ENCODE results near the gene ANKH. TPM values are rescaled to one million over a fixed set of nuclear protein-coding genes. Genes with fewer than 3 reads are reported as not detected.

The ANKH gene
- total and polyA plus RNA-seq, 10 donors = 9.0 to 87.3 (median 46.7) TPM

- no peak for TF ChIP-seq POLR2AphosphoS5 (IDR thresholded peaks at IDR 0.05)
- TF ChIP-seq POLR2A (IDR thresholded peaks at IDR 0.05) = no peak
- Histone ChIP-seq H3K27ac (no peak overlapping the region), H3K9me3 (no peaks in the 10 kb centered on the region), H3K36me3 (no peaks in the 10 kb centered on the region), H3K4me1 (no peaks in the 10 kb centered on the region), H3K4me3 (no peak overlapping the region), H3K27me3 (replicated peaks in 1 of 7) (no peaks in the 10 kb centered on the region)
- 75 to 84% (median 82%) methylated on average over 10 of the region's 10 CpGs for WGBS, 5 donors
- DNase-seq = no peak
- intact Hi-C loops (cut with DNase I; ENCODE audit: low total_unique reads) = no loop called here
Measured at GRCh38 chr5:14915291-14915952, 43.8 kb upstream of the ANKH start.

GRCh38 chr5:14914623-14915260 lies 43.2 kb upstream of the ANKH start:
- no peak for DNase-seq
- Histone ChIP-seq H3K36me3 (no peaks in the 10 kb centered on the region), H3K27me3 (replicated peaks in 1 of 7) (no peaks in the 10 kb centered on the region), H3K4me1 (no peaks in the 10 kb centered on the region), H3K27ac (no peak overlapping the region), H3K4me3 (no peak overlapping the region), H3K9me3 (no peaks in the 10 kb centered on the region)
- intact Hi-C loops (cut with DNase I; ENCODE audit: low total_unique reads) = no loop called here
- TF ChIP-seq POLR2A (IDR thresholded peaks at IDR 0.05) (no peak), POLR2AphosphoS5 (IDR thresholded peaks at IDR 0.05) (no peak)
- TF ChIP-seq, protein P1, sequence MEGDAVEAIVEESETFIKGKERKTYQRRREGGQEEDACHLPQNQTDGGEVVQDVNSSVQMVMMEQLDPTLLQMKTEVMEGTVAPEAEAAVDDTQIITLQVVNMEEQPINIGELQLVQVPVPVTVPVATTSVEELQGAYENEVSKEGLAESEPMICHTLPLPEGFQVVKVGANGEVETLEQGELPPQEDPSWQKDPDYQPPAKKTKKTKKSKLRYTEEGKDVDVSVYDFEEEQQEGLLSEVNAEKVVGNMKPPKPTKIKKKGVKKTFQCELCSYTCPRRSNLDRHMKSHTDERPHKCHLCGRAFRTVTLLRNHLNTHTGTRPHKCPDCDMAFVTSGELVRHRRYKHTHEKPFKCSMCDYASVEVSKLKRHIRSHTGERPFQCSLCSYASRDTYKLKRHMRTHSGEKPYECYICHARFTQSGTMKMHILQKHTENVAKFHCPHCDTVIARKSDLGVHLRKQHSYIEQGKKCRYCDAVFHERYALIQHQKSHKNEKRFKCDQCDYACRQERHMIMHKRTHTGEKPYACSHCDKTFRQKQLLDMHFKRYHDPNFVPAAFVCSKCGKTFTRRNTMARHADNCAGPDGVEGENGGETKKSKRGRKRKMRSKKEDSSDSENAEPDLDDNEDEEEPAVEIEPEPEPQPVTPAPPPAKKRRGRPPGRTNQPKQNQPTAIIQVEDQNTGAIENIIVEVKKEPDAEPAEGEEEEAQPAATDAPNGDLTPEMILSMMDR (IDR thresholded peaks at IDR 0.05 in 8 of 11, conservative IDR thresholded peaks at IDR 0.05 in 3 of 11) = no peak
- WGBS, 5 donors = 82 to 96% (median 92%) methylated on average over 8 of the region's 8 CpGs

GRCh38 chr5:14914193-14914592 lies 42.6 kb upstream of the ANKH start:
- WGBS, 5 donors = 81 to 90% (median 84%) methylated on average over 7 of the region's 7 CpGs
- Histone ChIP-seq H3K36me3 (no peaks in the 10 kb centered on the region), H3K27me3 (replicated peaks in 1 of 7) (no peaks in the 10 kb centered on the region), H3K9me3 (no peaks in the 10 kb centered on the region), H3K4me1 (no peaks in the 10 kb centered on the region), H3K27ac (no peak overlapping the region), H3K4me3 (no peak overlapping the region)
- TF ChIP-seq, protein P1 (IDR thresholded peaks at IDR 0.05 in 8 of 11, conservative IDR thresholded peaks at IDR 0.05 in 3 of 11) = no peak
- no peak for TF ChIP-seq POLR2A (IDR thresholded peaks at IDR 0.05)
- TF ChIP-seq POLR2AphosphoS5 (IDR thresholded peaks at IDR 0.05) = no peak
- DNase-seq = no peak
- intact Hi-C loops (cut with DNase I; ENCODE audit: low total_unique reads) = no loop called here

- H3K36me3 ChIP-seq = no peaks in the 10 kb centered on the region
- no peak overlapping the region for H3K4me3 ChIP-seq
- 79 to 93% (median 92%) methylated on average over 5 of the region's 5 CpGs for WGBS, 5 donors
- DNase-seq = no peak
- no peaks in the 10 kb centered on the region for H3K4me1 ChIP-seq
- intact Hi-C loops (cut with DNase I; ENCODE audit: low total_unique reads) = no loop called here
- no peaks in the 10 kb centered on the region for H3K27me3 ChIP-seq (replicated peaks in 1 of 7)
- no peak for TF ChIP-seq POLR2A (IDR thresholded peaks at IDR 0.05)
- TF ChIP-seq POLR2AphosphoS5 (IDR thresholded peaks at IDR 0.05) = no peak
- TF ChIP-seq, protein P1 (IDR thresholded peaks at IDR 0.05 in 8 of 11, conservative IDR thresholded peaks at IDR 0.05 in 3 of 11) = no peak
- H3K27ac ChIP-seq = no peak overlapping the region
- H3K9me3 ChIP-seq = no peaks in the 10 kb centered on the region
Measured at GRCh38 chr5:14913096-14913495, 41.5 kb upstream of the ANKH start.
